Peyer's patch (tissue), 4 donors: Measurements from ENCODE around the gene CCDC116. TPM values are rescaled to one million over a fixed set of nuclear protein-coding genes. Genes with fewer than 3 reads are reported as not detected.
"Not testable (repeated sequence)": the region's sequence is repeated elsewhere in the genome, so short reads cannot be mapped to it uniquely, and the experiment has no call there.

Experiments
- DNase-seq, 3 donors: peaks; one replicate each; pipeline ENCODE4 v3.0.0-alpha.2; 2017 to 2019
- H3K27ac ChIP-seq, 4 donors: fragments of 200-600 bp; sonication (generic); one replicate each; pipeline ENCODE4 v1.5.1; 2016 to 2019
- H3K27me3 ChIP-seq, 2 donors: fragments of 200-600 bp; sonication (generic); one replicate each; pipeline ENCODE4 v1.5.1; 2019
- H3K36me3 ChIP-seq, 3 donors: fragments of 200-600 bp; sonication (generic); one replicate each; pipeline ENCODE4 v1.5.1; 2016 to 2019
- H3K4me1 ChIP-seq, 4 donors: fragments of 200-600 bp; sonication (generic); one replicate each; pipeline ENCODE4 v1.5.1; 2016 to 2019
- H3K4me3 ChIP-seq, 4 donors: fragments of 200-600 bp; sonication (generic); 1 replicate in 3 of 4; 2 replicates in 1 of 4; pipeline ENCODE4 v1.5.1; 2016 to 2019; ENCODE audit warnings: mild to moderate bottlenecking in 1 of 4
- H3K9me3 ChIP-seq, 4 donors: fragments of 200-600 bp; sonication (generic); one replicate each; pipeline ENCODE4 v1.5.1; 2016 to 2019; ENCODE audit warnings: mild to moderate bottlenecking in 1 of 4
- CTCF ChIP-seq, 6 experiments: fragments of 450-650 bp in 4 of 6; fragments of 200-600 bp in 2 of 6; sonication (generic) in 1 of 6; IDR thresholded peaks; one replicate each; pipeline ENCODE4 v1.5.1; 2017 to 2019; ENCODE audit warnings: antibody characterized with exemption in 6 of 6, mild to moderate bottlenecking in 3 of 6, moderate library complexity in 1 of 6
- POLR2A ChIP-seq, 2 donors: fragments of 450-650 bp; IDR thresholded peaks; one replicate each; pipeline ENCODE4 v1.5.1; 2017; ENCODE audit warnings: antibody characterized with exemption in 2 of 2, mild to moderate bottlenecking in 2 of 2, moderate library complexity in 2 of 2
- total RNA-seq, 4 donors: library from RNA; depleted of rRNA; stranded (reverse); fragments of >200 nt; gene quantifications; one replicate each; pipeline ENCODE4 v1.1.0, GENCODE V29; 2016

CCDC116 gene
- total RNA-seq, 4 donors from 2014 or later: 0.80 to 2.6 TPM; not detected in 2

DNA sequence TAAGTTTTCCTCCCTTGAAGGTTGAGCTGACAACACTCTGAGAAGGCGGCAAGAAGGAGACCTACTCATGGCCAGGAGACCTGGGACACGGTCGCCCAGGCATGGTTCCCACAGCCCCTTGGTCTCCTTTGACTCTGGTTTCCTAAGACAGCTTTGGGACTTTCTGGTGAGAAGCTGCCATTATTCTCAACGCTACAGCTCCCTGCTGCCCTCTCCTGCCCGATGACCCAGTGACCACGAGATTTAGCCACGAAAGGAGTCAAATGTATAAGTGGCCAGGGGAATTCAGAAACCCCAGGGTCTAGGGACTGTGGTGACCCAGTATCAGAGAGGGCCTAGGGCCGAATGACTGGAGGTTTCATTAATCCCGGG is 8.8 kb downstream of the CCDC116 start:
- Histone ChIP-seq H3K27me3 (no peaks in the 10 kb centered on the region), H3K27ac (peak overlapping the region; percentile 1 to 82 (median 23)), H3K9me3 (no peaks in the 10 kb centered on the region), H3K4me3 (peak overlapping the region; percentile 59 to 93 (median 78)), H3K4me1 (peaks cover 0 to 13% (median 5%) of the 10 kb centered on the region in 4 donors), H3K36me3 (no peaks in the 10 kb centered on the region)
- peak in 2 of 3 donors; percentile 67 to 68 for DNase-seq
- TF ChIP-seq POLR2A (IDR thresholded peaks at IDR 0.05) (no peak), CTCF (IDR thresholded peaks at IDR 0.05) (peak in 4 of 6 experiments; percentile 21 to 52 (median 48))

GRCh38 chr22:21641789-21642583 is 9.4 kb downstream of the CCDC116 start, which contains the start of gene SDF2L1:
Gene SDF2L1, plus strand, starts transcription at chr22:21642302. Its CDS starts 35 bp downstream, at chr22:21642337.
- peak; percentile 98 to 99 (median 99) for DNase-seq
- Histone ChIP-seq H3K27me3 (no peaks in the 10 kb centered on the region), H3K27ac (peak within 1 kb of the TSS; percentile 70 to 82 (median 74)), H3K4me3 (peak within 1 kb of the TSS; percentile 59 to 93 (median 78)), H3K9me3 (no peaks in the 10 kb centered on the region), H3K36me3 (no peaks in the 10 kb centered on the region), H3K4me1 (peaks cover 0 to 13% (median 6%) of the 10 kb centered on the region in 4 donors)
- TF ChIP-seq CTCF (IDR thresholded peaks at IDR 0.05) (peak in 4 of 6 experiments; percentile 20 to 36 (median 28)), POLR2A (IDR thresholded peaks at IDR 0.05) (peak; percentile 55 to 91)

DNA sequence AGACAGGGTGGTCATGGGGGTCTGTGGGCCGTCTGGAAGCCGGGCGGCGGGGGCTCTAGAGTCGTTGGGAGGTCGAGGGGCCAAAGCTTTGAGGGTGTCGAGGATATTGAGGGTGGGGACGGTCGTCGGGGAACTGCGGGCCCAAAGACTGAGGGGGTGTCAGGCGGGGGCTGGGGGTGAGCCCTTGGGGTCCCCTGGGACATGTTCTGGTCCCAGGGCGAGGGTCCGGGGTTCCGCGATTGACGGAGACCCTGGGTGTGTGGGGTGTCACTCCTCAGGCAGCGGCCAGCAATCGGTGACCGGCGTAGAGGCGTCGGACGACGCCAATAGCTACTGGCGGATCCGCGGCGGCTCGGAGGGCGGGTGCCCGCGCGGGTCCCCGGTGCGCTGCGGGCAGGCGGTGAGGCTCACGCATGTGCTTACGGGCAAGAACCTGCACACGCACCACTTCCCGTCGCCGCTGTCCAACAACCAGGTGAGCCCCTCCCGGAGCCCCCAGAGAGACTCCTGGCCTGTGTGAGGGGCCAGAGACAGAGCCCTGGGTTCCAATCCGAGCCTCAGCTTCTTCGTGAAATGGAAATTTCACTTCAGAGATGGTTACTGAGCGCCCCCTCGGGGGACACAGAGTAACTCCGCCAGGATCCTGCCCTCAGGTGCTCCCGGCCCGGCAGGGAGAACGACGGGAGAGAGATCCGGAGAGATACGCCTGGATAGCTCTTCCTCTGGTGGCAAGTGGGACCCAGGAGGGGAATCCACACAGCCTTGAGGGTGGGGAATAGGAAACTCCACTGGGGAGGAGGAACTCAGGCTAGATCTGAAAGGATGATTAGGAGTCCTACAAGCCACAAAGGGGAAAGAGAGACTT is 10.3 kb downstream of the CCDC116 start:
- Histone ChIP-seq H3K27ac (peak overlapping the region; percentile 70 to 82 (median 74)), H3K36me3 (no peaks in the 10 kb centered on the region), H3K4me3 (peak overlapping the region; percentile 59 to 93 (median 78)), H3K4me1 (peaks cover 0 to 13% (median 6%) of the 10 kb centered on the region in 4 donors), H3K27me3 (no peaks in the 10 kb centered on the region), H3K9me3 (no peaks in the 10 kb centered on the region)
- DNase-seq: peak; percentile 60 to 79 (median 70)
- no peak for TF ChIP-seq POLR2A (IDR thresholded peaks at IDR 0.05)
- peak in 5 of 6 experiments; percentile 45 to 68 (median 60) for TF ChIP-seq CTCF (IDR thresholded peaks at IDR 0.05)

DNA sequence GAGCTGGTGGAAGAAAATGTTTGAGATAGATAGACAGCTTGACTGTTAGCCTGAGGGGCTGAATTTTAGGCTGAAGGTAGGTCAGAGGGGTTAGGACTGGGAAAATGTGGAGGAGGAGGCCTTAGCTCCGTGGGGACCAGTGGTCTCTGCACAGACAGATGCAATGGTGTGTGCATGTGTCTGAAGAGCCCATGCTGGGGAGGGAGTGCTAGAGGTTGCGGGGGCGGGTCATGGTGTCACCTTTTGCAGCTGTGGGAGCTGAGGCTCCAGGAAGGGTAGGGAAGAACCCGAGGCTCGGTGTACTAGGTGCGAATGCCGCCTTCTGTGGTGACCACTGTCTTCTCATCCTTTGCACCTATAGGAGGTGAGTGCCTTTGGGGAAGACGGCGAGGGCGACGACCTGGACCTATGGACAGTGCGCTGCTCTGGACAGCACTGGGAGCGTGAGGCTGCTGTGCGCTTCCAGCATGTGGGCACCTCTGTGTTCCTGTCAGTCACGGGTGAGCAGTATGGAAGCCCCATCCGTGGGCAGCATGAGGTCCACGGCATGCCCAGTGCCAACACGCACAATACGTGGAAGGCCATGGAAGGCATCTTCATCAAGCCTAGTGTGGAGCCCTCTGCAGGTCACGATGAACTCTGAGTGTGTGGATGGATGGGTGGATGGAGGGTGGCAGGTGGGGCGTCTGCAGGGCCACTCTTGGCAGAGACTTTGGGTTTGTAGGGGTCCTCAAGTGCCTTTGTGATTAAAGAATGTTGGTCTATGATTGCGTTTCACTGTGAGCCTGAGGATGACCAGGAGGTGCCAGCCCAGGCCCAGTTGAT is 11.2 kb downstream of the CCDC116 start:
- no peak for DNase-seq
- H3K9me3 ChIP-seq: no peaks in the 10 kb centered on the region
- peaks cover 0 to under 1% (median 0%) of the 10 kb centered on the region in 3 donors for H3K36me3 ChIP-seq
- H3K4me1 ChIP-seq: peaks cover 0 to 13% (median 6%) of the 10 kb centered on the region in 4 donors
- no peaks in the 10 kb centered on the region for H3K27me3 ChIP-seq
- H3K27ac ChIP-seq: no peak overlapping the region
- TF ChIP-seq POLR2A (IDR thresholded peaks at IDR 0.05): no peak
- TF ChIP-seq CTCF (IDR thresholded peaks at IDR 0.05): no peak
- peak overlapping the region in 2 of 4 donors; percentile 75 to 82 for H3K4me3 ChIP-seq

DNA sequence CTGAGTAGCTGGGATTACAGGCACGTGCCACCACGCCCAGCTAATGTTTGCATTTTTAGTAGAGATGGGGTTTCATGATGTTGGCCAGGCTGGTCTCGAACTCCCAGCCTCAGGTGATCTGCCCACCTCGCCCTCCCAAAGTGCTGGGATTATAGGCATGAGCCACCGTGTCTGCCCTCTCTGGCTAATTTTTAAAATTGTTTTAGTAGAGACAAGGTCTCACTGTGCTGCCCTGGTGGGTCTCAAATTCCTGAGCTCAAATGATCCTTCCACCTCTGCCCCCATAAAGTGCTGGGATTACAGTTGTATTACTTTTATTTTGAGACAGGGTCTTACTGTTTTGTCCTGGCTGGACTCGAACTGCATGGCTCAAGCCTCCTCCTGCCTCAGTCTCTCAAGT is 13.0 kb downstream of the CCDC116 start:
- H3K4me3 ChIP-seq, H3K36me3 ChIP-seq, H3K27ac ChIP-seq, H3K9me3 ChIP-seq, H3K27me3 ChIP-seq, DNase-seq: not testable (repeated sequence)
- peaks cover 0 to 13% (median 6%) of the 10 kb centered on the region in 4 donors for H3K4me1 ChIP-seq
